Stimulated activated CD8-positive, alpha-beta memory T cell treated with anti-CD3 and anti-CD28 coated beads, Interleukin-4, amount 100 ng/mL, for 1 hour (primary cell): ENCODE data around the gene EP400.
"Not testable (repeated sequence)": the region's sequence is repeated elsewhere in the genome, so short reads cannot be mapped to it uniquely, and the experiment has no call there.

Experiments
- DNase-seq, 2 donors: peaks; one replicate each; pipeline ENCODE4 v3.0.0-alpha.2; 2020; ENCODE audit warnings: low read depth in 2 of 2, low spot score in 1 of 2

EP400 gene

GRCh38 chr12:131948166-131948712 is 1.5 kb upstream of the EP400 start:
- no peak for DNase-seq

- DNase-seq: not testable (repeated sequence)
Measured at GRCh38 chr12:131948713-131949430, 870 bp upstream of the EP400 start.

GRCh38 chr12:131950182-131950913 is 606 bp downstream of the EP400 start:
- DNase-seq: no peak

GRCh38 chr12:131953810-131954209 is 4.1 kb downstream of the EP400 start:
- not testable (repeated sequence) for DNase-seq

- not testable (repeated sequence) for DNase-seq
Measured at GRCh38 chr12:131954460-131954859, 4.7 kb downstream of the EP400 start.

GRCh38 chr12:131959116-131959515 is 9.4 kb downstream of the EP400 start:
- DNase-seq: no peak

GRCh38 chr12:131959641-131960589 is 10.2 kb downstream of the EP400 start:
- no peak for DNase-seq

- DNase-seq: not testable (repeated sequence)
Measured at GRCh38 chr12:131960590-131961325, 11.0 kb downstream of the EP400 start.

- not testable (repeated sequence) for DNase-seq
Measured at GRCh38 chr12:131961328-131961727, 11.6 kb downstream of the EP400 start.

- no peak for DNase-seq
Measured at GRCh38 chr12:131962069-131962468, 12.3 kb downstream of the EP400 start.

- no peak for DNase-seq
Measured at GRCh38 chr12:131963381-131963780, 13.6 kb downstream of the EP400 start.

- DNase-seq: no peak
Measured at GRCh38 chr12:131965073-131965472, 15.3 kb downstream of the EP400 start.

GRCh38 chr12:131971226-131971625 is 21.5 kb downstream of the EP400 start:
- no peak for DNase-seq

GRCh38 chr12:131975228-131975627 is 25.5 kb downstream of the EP400 start:
- DNase-seq: no peak

- DNase-seq: no peak
Measured at GRCh38 chr12:131979606-131980005, 29.9 kb downstream of the EP400 start.

- DNase-seq: no peak
Measured at GRCh38 chr12:131980263-131980662, 30.5 kb downstream of the EP400 start.

- no peak for DNase-seq
Measured at GRCh38 chr12:131981388-131981787, 31.6 kb downstream of the EP400 start.

GRCh38 chr12:131982041-131982440 is 32.3 kb downstream of the EP400 start:
- no peak for DNase-seq

- DNase-seq: no peak
Measured at GRCh38 chr12:131983026-131983425, 33.3 kb downstream of the EP400 start.

GRCh38 chr12:131983554-131983953 is 33.8 kb downstream of the EP400 start:
- no peak for DNase-seq
